C4-2B (cell line): ENCODE results near the gene APOL3.
"Not testable (repeated sequence)": the region's sequence is repeated elsewhere in the genome, so short reads cannot be mapped to it uniquely, and the experiment has no call there.

Experiments used
- ZFX ChIP-seq: fragments of 450-650 bp; IDR thresholded peaks from 2 replicates; pipeline ENCODE4 v1.6.1; 2017
- TF ChIP-seq, protein P1 (sequence below): fragments of 450-650 bp; conservative IDR thresholded peaks from 2 replicates; pipeline ENCODE4 v1.5.1; 2017; ENCODE audit warnings: mild to moderate bottlenecking

DNA sequence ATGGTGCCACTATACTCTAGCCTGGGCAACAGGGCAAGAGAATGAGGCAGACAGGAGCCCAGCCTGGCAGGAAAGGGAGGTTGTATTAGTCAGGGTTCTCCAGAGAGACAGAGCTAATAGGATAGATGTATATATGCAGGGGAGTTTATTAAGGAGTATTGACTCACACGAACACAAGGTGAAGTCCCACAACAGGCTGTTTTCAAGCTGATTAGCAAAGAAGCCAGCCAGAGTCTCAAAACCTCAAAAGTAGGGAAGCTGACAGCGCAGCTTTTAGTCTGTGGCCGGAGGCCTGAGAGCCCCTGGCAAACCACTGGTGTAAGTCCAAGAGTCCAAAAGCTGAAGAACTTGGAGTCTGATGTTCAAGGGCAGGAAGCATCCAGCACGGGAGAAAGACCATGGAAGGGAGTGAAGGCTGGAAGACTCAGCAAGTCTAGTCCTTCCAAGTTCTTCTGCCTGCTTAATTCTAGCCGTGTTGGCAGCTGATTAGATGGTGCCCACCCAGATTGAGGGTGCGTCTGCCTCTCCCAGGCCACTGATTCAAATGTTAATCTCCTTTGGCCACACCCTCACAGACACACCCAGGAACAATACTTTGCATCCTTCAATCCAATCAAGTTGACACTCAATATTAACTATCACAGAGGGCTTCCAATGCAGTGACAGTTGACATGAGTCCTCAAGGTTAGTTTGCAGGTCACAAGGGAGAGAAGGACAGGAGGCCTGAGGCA lies 39.8 kb downstream of the APOL3 start:
- TF ChIP-seq, protein P1, sequence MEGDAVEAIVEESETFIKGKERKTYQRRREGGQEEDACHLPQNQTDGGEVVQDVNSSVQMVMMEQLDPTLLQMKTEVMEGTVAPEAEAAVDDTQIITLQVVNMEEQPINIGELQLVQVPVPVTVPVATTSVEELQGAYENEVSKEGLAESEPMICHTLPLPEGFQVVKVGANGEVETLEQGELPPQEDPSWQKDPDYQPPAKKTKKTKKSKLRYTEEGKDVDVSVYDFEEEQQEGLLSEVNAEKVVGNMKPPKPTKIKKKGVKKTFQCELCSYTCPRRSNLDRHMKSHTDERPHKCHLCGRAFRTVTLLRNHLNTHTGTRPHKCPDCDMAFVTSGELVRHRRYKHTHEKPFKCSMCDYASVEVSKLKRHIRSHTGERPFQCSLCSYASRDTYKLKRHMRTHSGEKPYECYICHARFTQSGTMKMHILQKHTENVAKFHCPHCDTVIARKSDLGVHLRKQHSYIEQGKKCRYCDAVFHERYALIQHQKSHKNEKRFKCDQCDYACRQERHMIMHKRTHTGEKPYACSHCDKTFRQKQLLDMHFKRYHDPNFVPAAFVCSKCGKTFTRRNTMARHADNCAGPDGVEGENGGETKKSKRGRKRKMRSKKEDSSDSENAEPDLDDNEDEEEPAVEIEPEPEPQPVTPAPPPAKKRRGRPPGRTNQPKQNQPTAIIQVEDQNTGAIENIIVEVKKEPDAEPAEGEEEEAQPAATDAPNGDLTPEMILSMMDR = not testable (repeated sequence)
- TF ChIP-seq ZFX = not testable (repeated sequence)
